Measurements from ENCODE around the gene YBX3. TPM values are rescaled to one million over a fixed set of nuclear protein-coding genes. Genes with fewer than 3 reads are reported as not detected.
A peak's percentile ranks its signal among the peaks of the same experiment; 100 is the strongest.

The YBX3 gene
- total RNA-seq, 3 donors from 2014 or later, result 262 to 381 (median 290) TPM

- Histone ChIP-seq H3K9me3 (no peaks in the 10 kb centered on the region), H3K36me3 (no peaks in the 10 kb centered on the region), H3K27ac (peak overlapping the region; percentile 81 to 100), H3K27me3 (no peaks in the 10 kb centered on the region), H3K4me1 (peaks cover 0 to 18% of the 10 kb centered on the region in 2 donors), H3K4me3 (peak overlapping the region in 2 of 3 donors; percentile 16 to 48)
- no peak for DNase-seq (ENCODE audit: low spot score in 2 of 2)
- intact Hi-C loops (cut with DNase I; ENCODE audit: low total_unique reads), result no loop called here
- no peak for TF ChIP-seq CTCF (IDR thresholded peaks at IDR 0.05)
- TF ChIP-seq POLR2A (IDR thresholded peaks at IDR 0.05), result no peak
- TF ChIP-seq POLR2AphosphoS5 (IDR thresholded peaks at IDR 0.05), result no peak
Observed at GRCh38 chr12:10718279-10718821, 4.8 kb downstream of the YBX3 start.

GRCh38 chr12:10717410-10717809 is 5.7 kb downstream of the YBX3 start:
- Histone ChIP-seq H3K4me1 (peaks cover 0 to 18% of the 10 kb centered on the region in 2 donors), H3K36me3 (no peaks in the 10 kb centered on the region), H3K27ac (peak overlapping the region; percentile 81 to 100), H3K27me3 (no peaks in the 10 kb centered on the region), H3K9me3 (no peaks in the 10 kb centered on the region), H3K4me3 (peak overlapping the region in 2 of 3 donors; percentile 14 to 48)
- TF ChIP-seq CTCF (IDR thresholded peaks at IDR 0.05) (no peak), POLR2A (IDR thresholded peaks at IDR 0.05) (no peak), POLR2AphosphoS5 (IDR thresholded peaks at IDR 0.05) (no peak)
- no peak for DNase-seq (ENCODE audit: low spot score in 2 of 2)
- intact Hi-C loops (cut with DNase I; ENCODE audit: low total_unique reads), result no loop called here

- Histone ChIP-seq H3K4me1 (peaks cover 0 to 18% of the 10 kb centered on the region in 2 donors), H3K27me3 (no peaks in the 10 kb centered on the region), H3K36me3 (no peaks in the 10 kb centered on the region), H3K4me3 (peak overlapping the region in 2 of 3 donors; percentile 14 to 48), H3K27ac (peak overlapping the region; percentile 81 to 100), H3K9me3 (no peaks in the 10 kb centered on the region)
- peak in 2 of 3 donors; percentile 79 to 83 for TF ChIP-seq POLR2AphosphoS5 (IDR thresholded peaks at IDR 0.05)
- TF ChIP-seq CTCF (IDR thresholded peaks at IDR 0.05), result no peak
- intact Hi-C loops (cut with DNase I; ENCODE audit: low total_unique reads), result no loop called here
- DNase-seq (ENCODE audit: low spot score in 2 of 2), result peak; percentile 75 to 92
Observed at GRCh38 chr12:10716704-10717315, 6.3 kb downstream of the YBX3 start.

- intact Hi-C loops (cut with DNase I; ENCODE audit: low total_unique reads), result no loop called here
- Histone ChIP-seq H3K4me3 (peak overlapping the region in 2 of 3 donors; percentile 14 to 48), H3K27me3 (no peaks in the 10 kb centered on the region), H3K9me3 (no peaks in the 10 kb centered on the region), H3K36me3 (peaks cover 2% of the 10 kb centered on the region), H3K27ac (peak overlapping the region; percentile 81 to 100), H3K4me1 (peaks cover 0 to 18% of the 10 kb centered on the region in 2 donors)
- no peak for DNase-seq (ENCODE audit: low spot score in 2 of 2)
- TF ChIP-seq CTCF (IDR thresholded peaks at IDR 0.05) (no peak), POLR2A (IDR thresholded peaks at IDR 0.05) (no peak), POLR2AphosphoS5 (IDR thresholded peaks at IDR 0.05) (no peak)
Observed at GRCh38 chr12:10716277-10716676, 6.8 kb downstream of the YBX3 start.

- peaks cover 0 to 18% of the 10 kb centered on the region in 2 donors for H3K4me1 ChIP-seq
- H3K9me3 ChIP-seq, result no peaks in the 10 kb centered on the region
- no peaks in the 10 kb centered on the region for H3K27me3 ChIP-seq
- H3K4me3 ChIP-seq, result no peak overlapping the region
- DNase-seq (ENCODE audit: low spot score in 2 of 2), result no peak
- peaks cover 6% of the 10 kb centered on the region for H3K36me3 ChIP-seq
- TF ChIP-seq POLR2A (IDR thresholded peaks at IDR 0.05), result no peak
- no peak for TF ChIP-seq CTCF (IDR thresholded peaks at IDR 0.05)
- no peak for TF ChIP-seq POLR2AphosphoS5 (IDR thresholded peaks at IDR 0.05)
- peak overlapping the region; percentile 81 to 100 for H3K27ac ChIP-seq
- intact Hi-C loops (cut with DNase I; ENCODE audit: low total_unique reads), result no loop called here
Observed at GRCh38 chr12:10715491-10715890, 7.6 kb downstream of the YBX3 start.
